Smooth muscle cell (in vitro differentiated cells): ENCODE data around the gene DAZAP2. TPM values are rescaled to one million over a fixed set of nuclear protein-coding genes. Genes with fewer than 3 reads are reported as not detected.

Experiments used
- DNase-seq: peaks from one replicate; lab custom pipeline; 2025; ENCODE audit not compliant: unreplicated experiment; lab: John Stamatoyannopoulos, UW
- H2AFZ ChIP-seq: fragments of 200-600 bp; sonication (generic); 2 replicates; pipeline ENCODE4 v1.6.0; 2016; ENCODE audit warnings: antibody characterized with exemption, low read depth, mild to moderate bottlenecking
- H3F3A ChIP-seq: fragments of 200-600 bp; sonication (generic); 2 replicates; pipeline ENCODE4 v1.6.0; 2017; ENCODE audit warnings: antibody characterized with exemption, low read depth
- H3K27ac ChIP-seq: fragments of 200-600 bp; sonication (generic); 2 replicates; pipeline ENCODE4 v1.5.1; 2016; ENCODE audit warnings: low read depth, mild to moderate bottlenecking
- H3K27me3 ChIP-seq: fragments of 200-600 bp; sonication (generic); 2 replicates; pipeline ENCODE4 v1.6.1; 2016; ENCODE audit warnings: low read depth, mild to moderate bottlenecking
- H3K36me3 ChIP-seq: fragments of 200-600 bp; sonication (generic); 2 replicates; pipeline ENCODE4 v1.5.1; 2016; ENCODE audit warnings: low read depth
- H3K4me1 ChIP-seq: fragments of 200-600 bp; sonication (generic); 2 replicates; pipeline ENCODE4 v1.5.1; 2016; ENCODE audit warnings: low read depth
- H3K4me2 ChIP-seq: fragments of 200-600 bp; sonication (generic); 2 replicates; pipeline ENCODE4 v1.6.0; 2016; ENCODE audit warnings: mild to moderate bottlenecking
- H3K4me3 ChIP-seq: fragments of 200-600 bp; sonication (generic); 2 replicates; pipeline ENCODE4 v1.5.1; 2016; ENCODE audit warnings: mild to moderate bottlenecking
- H3K79me2 ChIP-seq: fragments of 200-600 bp; sonication (generic); 2 replicates; pipeline ENCODE4 v1.6.0; 2016; ENCODE audit warnings: low read depth, mild to moderate bottlenecking
- H3K9ac ChIP-seq: fragments of 200-600 bp; sonication (generic); 2 replicates; pipeline ENCODE4 v1.6.0; 2016; ENCODE audit warnings: low read depth
- H3K9me3 ChIP-seq: fragments of 200-600 bp; sonication (generic); replicated peaks from 2 replicates; pipeline ENCODE4 v1.5.1; 2016; ENCODE audit warnings: low read depth
- H4K20me1 ChIP-seq: fragments of 200-600 bp; sonication (generic); 2 replicates; pipeline ENCODE4 v1.6.0; 2016; ENCODE audit warnings: low read depth
- WGBS: methylation state at CpG from one replicate; pipeline ENCODE4 v1.1.7; 2016; ENCODE audit warnings: low lambda C conversion rate; 5-methylcytosine and 5-hydroxymethylcytosine counted together
- polyA plus RNA-seq: library from polyadenylated mRNA; unstranded; fragments of >200 nt; fragmentation: Nextera tagmentation; extraction: Ambion mirVana; gene quantifications from 2 replicates; pipeline ENCODE4 v1.2.1, GENCODE V29; 2016
- total RNA-seq: library from RNA; depleted of rRNA; stranded (reverse); fragments of >200 nt; gene quantifications from 2 replicates; pipeline ENCODE4 v1.2.3, GENCODE V29; 2014
- TF ChIP-seq, protein P1 (sequence below): fragments of 200-600 bp; sonication (generic); IDR thresholded peaks from 2 replicates; pipeline ENCODE4 v1.5.1; 2017; ENCODE audit warnings: borderline replicate concordance, mild to moderate bottlenecking, antibody characterized with exemption; ENCODE audit not compliant: insufficient read depth, poor library complexity, severe bottlenecking

DAZAP2 gene
- total and polyA plus RNA-seq, 2 experiments from 2014 or later = 166 to 208 TPM

DNA sequence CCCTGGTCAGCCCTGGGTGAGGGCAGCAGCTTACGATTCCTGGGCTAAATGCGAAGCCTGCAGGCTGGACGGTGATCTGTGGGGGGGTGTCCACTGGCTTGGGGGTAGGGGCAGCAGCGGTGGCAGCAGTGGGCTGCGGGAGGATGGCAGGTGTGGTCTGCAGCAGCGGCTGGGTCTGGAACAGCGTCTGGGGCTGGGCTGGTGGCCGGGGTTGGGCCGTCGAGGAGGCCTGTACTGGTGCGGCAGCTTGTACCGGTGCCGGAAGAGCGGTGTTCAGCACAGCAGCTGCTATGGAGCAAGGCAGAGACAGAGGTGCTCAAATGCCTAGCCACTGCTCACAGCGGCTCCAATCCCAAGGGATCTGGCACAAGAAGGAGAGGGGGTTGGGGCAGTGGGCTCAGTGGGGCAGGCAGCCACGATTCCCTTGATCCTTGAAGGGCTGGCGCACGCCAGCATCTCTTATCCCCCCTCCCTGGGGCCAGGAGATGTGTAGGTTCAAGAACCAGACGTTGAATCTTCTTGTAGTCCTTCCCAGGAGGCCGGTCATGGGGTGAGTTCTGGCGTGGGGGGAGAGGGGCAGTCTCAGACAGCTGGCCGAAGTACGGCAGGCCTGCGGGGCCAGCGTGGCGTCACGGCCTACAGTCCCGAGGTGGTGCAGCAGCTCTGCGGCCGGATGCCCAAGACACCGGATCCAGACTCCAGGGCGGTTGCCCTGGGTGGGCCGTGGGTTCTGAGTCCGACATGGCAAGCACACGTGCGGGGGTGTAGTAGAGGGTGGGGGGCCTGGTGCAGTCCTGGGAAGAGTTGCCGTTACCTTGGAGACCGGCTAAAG, 40.7 kb upstream of the DAZAP2 start:
- Histone ChIP-seq H3K9me3 (no peaks in the 10 kb centered on the region), H2AFZ (no peak overlapping the region), H3K27me3 (no peaks in the 10 kb centered on the region), H3K4me1 (no peaks in the 10 kb centered on the region), H3K36me3 (no peaks in the 10 kb centered on the region), H3F3A (no peaks in the 10 kb centered on the region), H3K79me2 (no peaks in the 10 kb centered on the region), H3K9ac (no peak overlapping the region), H4K20me1 (no peaks in the 10 kb centered on the region), H3K4me3 (no peak overlapping the region), H3K4me2 (no peak overlapping the region), H3K27ac (no peak overlapping the region)
- DNase-seq = no peak
- TF ChIP-seq, protein P1, sequence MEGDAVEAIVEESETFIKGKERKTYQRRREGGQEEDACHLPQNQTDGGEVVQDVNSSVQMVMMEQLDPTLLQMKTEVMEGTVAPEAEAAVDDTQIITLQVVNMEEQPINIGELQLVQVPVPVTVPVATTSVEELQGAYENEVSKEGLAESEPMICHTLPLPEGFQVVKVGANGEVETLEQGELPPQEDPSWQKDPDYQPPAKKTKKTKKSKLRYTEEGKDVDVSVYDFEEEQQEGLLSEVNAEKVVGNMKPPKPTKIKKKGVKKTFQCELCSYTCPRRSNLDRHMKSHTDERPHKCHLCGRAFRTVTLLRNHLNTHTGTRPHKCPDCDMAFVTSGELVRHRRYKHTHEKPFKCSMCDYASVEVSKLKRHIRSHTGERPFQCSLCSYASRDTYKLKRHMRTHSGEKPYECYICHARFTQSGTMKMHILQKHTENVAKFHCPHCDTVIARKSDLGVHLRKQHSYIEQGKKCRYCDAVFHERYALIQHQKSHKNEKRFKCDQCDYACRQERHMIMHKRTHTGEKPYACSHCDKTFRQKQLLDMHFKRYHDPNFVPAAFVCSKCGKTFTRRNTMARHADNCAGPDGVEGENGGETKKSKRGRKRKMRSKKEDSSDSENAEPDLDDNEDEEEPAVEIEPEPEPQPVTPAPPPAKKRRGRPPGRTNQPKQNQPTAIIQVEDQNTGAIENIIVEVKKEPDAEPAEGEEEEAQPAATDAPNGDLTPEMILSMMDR = no peak
- WGBS = 95% methylated on average over 38 of the region's 38 CpGs

DNA sequence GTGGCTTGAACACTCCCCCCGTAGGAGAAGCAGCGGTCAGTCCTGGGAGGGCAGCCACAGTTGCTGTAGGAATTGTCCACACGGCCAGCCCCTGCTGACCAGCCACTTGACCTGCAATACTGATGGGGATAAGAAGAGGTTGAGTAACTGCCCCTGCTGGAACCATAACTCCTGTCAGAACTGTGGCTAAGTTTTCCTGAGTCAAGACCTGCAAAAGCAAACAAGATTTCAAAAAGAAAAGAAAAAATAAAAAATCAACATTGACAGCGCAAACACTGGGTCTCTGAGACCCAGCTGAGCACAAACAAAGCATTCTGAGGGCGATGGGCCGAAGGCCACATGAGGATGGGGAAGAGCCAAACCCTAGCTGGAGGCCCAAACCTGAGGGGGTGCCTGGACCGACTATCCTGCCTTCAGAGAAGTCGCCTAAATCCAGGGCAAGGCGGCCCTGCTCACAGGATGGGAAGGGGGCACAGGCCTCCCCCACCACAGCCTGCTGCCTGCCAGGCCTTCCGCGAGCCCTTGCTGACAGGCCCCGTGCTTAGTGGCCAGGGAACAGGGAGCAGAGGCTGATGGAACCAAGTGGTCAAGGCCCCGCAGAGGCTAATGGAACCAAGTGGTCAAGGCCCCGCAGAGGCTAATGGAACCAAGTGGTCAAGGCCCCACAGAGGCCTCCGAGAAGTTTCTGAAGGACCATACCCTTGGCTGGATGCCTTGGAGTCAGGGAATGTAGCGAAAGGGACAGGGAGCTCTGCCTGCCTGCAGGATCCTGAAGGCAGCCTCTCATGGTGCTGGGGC, 39.9 kb upstream of the DAZAP2 start:
- no peak overlapping the region for H3K27ac ChIP-seq
- 92% methylated on average over 16 of the region's 16 CpGs for WGBS
- no peaks in the 10 kb centered on the region for H3K36me3 ChIP-seq
- H3K9me3 ChIP-seq = no peaks in the 10 kb centered on the region
- no peaks in the 10 kb centered on the region for H4K20me1 ChIP-seq
- no peaks in the 10 kb centered on the region for H3K27me3 ChIP-seq
- no peaks in the 10 kb centered on the region for H3F3A ChIP-seq
- H3K9ac ChIP-seq = no peak overlapping the region
- TF ChIP-seq, protein P1 = no peak
- H3K4me2 ChIP-seq = no peak overlapping the region
- H3K4me1 ChIP-seq = no peaks in the 10 kb centered on the region
- DNase-seq = no peak
- H3K4me3 ChIP-seq = no peak overlapping the region
- H3K79me2 ChIP-seq = no peaks in the 10 kb centered on the region
- no peak overlapping the region for H2AFZ ChIP-seq

DNA sequence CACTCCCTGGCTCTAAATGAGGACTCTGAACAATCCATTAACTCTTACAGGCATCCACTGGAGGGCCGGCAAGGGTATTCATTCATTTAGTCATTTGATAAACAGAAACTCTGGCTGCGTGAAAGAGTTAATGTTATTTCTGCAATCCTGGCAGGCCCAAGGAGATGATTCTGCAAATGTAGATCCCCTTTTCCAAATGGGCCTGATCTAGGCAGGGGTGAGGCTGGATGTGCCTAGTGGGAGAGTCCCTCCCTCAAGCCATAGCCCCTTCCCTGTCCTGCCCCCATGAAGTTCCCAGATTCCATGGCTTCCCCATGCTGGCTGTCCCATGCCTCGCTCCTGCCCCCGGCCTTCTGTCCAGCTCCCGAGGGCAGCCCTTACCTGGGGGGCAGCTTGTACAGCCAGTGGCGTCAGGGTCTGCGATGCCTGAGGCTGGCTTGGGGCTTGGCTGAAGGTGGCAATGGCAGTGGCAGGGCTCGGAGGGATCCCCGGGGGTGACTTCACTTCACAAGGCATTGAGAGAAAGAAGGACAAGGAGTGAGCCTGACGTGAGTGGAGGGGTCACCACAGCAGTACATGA, 39.2 kb upstream of the DAZAP2 start:
- DNase-seq = no peak
- Histone ChIP-seq H2AFZ (no peak overlapping the region), H3K9me3 (no peaks in the 10 kb centered on the region), H3K4me3 (no peak overlapping the region), H3F3A (no peaks in the 10 kb centered on the region), H3K79me2 (no peaks in the 10 kb centered on the region), H3K27me3 (no peaks in the 10 kb centered on the region), H3K4me2 (no peak overlapping the region), H3K36me3 (no peaks in the 10 kb centered on the region), H3K9ac (no peak overlapping the region), H4K20me1 (no peaks in the 10 kb centered on the region), H3K27ac (no peak overlapping the region), H3K4me1 (no peaks in the 10 kb centered on the region)
- 98% methylated on average over 10 of the region's 10 CpGs for WGBS
- TF ChIP-seq, protein P1 = no peak
